D341Med (cell line): ENCODE measurements around the gene AZIN2.
"Not testable (repeated sequence)": the region's sequence is repeated elsewhere in the genome, so short reads cannot be mapped to it uniquely, and the experiment has no call there.

Experiments used
- DNase-seq: peaks from one replicate; pipeline ENCODE4 v3.0.0; 2012; ENCODE audit warnings: low spot score

AZIN2 gene

DNA sequence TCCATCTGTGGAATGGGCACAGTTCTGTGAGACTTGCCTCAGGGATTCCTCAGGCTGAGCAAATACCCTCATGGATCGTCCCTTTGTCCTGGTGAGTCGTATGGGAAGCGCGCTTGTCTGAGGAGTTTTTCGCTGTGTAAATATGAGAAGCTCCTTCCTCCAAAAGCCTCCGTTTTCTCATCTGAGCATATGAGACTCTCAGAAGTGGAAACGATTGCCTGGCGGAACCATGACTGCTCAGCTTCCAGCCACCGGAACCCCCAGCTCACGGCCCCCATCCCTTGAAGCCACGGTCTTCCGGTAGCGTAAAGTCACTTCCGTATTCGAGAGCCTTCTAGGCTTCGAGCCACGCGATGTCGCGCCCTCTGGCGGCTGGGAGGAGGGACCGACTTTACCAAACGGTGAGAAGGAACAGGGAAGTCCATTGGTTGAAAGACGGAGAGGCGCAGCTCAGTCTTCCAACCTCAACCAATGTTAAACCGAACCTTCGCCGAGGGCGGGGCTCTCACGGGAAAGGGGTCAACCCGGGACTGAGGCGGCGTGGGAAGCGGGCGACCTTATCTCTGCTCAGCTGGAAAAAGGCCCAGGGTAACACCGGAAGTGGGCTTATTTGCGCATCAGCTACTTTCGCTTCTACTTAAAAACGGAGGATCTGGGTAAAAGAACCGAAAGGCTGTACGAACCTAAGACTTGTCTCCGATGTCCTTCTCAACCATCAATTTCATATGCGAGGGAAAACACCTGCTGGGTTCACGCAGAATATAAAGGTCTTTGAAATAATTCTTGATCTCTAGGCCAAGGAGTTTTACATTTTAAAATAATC is 46.3 kb downstream of the AZIN2 start:
- DNase-seq, result peak; percentile 93

- DNase-seq, result no peak
Measured at GRCh38 chr1:33128781-33129180, 47.8 kb downstream of the AZIN2 start.

- no peak for DNase-seq
Measured at GRCh38 chr1:33130297-33130696, 49.3 kb downstream of the AZIN2 start.

- no peak for DNase-seq
Measured at GRCh38 chr1:33131191-33131590, 50.2 kb downstream of the AZIN2 start.

GRCh38 chr1:33132549-33132948 is 51.6 kb downstream of the AZIN2 start:
- no peak for DNase-seq

GRCh38 chr1:33133478-33134105 is 52.6 kb downstream of the AZIN2 start:
- no peak for DNase-seq

DNA sequence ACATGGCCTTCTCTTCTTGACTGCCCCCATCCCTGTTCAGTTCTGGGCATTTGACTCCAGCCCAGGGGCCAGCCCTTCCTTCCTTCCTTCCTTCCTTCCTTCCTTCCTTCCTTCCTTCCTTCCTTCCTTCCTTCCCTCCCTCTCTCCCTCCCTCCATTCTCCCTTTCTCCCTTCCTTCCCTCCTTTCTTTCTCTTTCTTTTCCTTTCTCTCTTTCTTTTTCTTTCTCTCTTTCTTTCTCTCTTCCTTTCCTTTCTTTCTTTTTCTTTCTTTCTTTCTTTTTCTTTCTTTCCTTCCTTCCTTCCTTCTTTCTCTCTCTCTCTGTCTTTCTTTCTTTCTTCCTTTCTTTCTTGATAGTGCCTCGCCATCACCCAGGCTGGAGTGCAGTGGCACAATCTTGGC is 55.1 kb downstream of the AZIN2 start:
- DNase-seq, result not testable (repeated sequence)

DNA sequence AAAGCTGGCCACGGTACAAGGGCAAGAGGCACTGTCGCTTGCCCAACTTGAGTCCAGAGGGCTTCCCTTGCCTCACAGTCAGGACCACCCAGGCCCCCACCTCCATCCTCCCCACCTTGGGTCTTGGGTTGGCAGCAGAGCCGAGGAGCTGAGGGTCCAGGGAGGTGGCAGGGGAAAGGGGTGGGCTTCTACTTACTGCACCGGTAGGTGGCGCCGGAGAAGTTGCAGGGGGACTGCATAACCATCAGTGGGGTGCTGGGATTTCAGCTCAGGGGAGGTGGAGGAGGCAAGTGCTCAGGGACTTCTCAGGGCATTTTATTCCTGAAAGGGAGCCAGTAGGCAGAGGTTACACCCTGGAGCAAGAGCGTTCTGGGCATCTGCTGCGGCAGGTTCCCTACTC is 56.8 kb downstream of the AZIN2 start:
- peak; percentile 76 for DNase-seq

- peak; percentile 72 for DNase-seq
Measured at GRCh38 chr1:33140153-33141149, 59.5 kb downstream of the AZIN2 start.

- DNase-seq, result no peak
Measured at GRCh38 chr1:33141216-33141615, 60.3 kb downstream of the AZIN2 start.

DNA sequence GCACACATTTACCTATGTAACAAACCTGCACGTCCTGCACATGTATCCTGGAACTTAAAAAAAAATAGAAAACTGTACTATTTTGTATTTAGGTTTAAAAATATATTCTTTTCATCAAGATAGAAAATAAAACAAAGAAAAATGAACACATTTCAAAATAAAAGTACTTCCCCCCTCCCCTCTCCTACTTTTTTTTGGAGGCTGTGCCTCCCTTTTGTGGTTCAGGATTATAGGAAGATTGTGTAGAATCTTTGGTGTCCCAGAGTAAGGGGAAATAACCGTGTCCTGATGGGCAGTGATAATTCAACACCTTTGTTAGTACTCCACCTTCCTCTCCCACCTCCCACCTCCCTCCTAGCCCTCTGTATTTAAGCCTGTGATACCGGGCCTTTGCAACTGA is 60.8 kb downstream of the AZIN2 start:
- no peak for DNase-seq

GRCh38 chr1:33142483-33143064 is 61.6 kb downstream of the AZIN2 start:
- no peak for DNase-seq

DNA sequence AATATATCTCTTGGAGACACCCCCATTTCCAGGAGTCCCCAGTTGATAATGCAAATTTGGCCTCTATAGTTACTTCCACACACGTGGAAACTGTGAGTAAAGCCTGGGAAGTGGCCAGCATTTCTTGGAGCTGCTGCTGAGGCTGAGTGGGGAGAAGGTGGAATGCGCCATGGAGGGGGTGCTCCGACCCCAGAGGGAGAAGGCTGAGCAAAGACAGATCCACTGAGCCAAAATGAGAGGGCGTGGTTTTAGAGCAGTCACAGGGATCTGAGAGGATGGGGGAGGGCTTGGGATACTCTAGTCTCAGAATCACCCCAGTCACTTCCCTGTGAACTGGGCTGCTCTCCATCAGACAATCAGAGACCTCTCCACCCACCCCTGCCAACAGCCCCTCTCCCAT is 62.2 kb downstream of the AZIN2 start:
- no peak for DNase-seq

- no peak for DNase-seq
Measured at GRCh38 chr1:33143698-33144097, 62.7 kb downstream of the AZIN2 start.

- no peak for DNase-seq
Measured at GRCh38 chr1:33146003-33146402, 65.0 kb downstream of the AZIN2 start.

DNA sequence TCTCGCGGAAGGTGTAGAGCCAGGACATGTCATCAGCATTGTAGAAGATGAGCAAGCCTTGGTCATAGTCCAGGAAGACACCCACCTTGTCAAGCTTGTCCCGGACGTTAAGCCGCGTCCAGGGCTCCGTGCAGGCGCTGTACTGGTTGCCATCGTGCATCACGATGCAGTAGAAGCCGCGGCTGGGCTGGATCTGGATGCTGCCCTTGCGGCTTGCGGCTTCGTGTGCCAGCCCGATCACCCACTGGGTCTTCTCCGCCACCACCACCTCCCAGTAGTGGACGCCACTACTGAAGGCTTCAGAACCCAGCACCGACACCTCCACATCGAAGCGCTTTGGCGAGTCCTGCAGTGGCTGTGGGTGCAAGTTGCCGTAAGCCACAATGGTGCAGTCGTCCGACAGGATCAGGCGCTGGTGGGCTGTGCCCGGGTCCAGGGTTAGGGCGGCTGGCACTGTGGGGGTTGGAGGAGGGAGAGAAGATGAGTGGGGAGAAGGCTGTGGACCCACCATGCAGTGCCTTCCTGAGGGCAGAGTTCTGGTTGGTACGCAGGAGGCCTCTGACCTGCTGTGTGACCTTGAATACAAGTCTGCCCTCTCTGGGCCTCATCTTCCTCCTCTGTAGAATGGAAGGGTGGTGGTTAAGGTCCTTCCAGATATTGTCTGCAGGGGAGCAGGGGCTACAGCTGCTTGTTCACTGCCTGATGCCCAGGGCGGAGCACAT is 66.5 kb downstream of the AZIN2 start:
- no peak for DNase-seq

- DNase-seq, result no peak
Measured at GRCh38 chr1:33147997-33148314, 67.0 kb downstream of the AZIN2 start.

DNA sequence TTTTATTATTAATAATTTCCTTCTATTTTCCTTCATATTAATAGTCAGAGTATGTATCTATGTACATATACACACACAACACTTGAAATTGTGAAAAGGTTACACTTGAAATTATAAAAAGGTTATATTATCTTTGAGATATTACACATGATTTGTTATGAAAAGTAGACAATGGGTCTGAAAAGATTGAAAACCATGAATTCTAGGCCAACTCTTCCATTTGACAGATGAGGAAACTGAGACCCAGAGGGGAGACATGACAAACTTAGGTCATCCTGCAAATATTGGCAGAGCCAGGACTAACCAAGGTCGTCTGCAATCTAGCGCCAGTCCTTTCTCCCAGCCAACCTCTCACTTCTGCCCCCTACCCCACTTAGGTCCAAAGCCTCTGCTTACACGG is 67.7 kb downstream of the AZIN2 start:
- no peak for DNase-seq

DNA sequence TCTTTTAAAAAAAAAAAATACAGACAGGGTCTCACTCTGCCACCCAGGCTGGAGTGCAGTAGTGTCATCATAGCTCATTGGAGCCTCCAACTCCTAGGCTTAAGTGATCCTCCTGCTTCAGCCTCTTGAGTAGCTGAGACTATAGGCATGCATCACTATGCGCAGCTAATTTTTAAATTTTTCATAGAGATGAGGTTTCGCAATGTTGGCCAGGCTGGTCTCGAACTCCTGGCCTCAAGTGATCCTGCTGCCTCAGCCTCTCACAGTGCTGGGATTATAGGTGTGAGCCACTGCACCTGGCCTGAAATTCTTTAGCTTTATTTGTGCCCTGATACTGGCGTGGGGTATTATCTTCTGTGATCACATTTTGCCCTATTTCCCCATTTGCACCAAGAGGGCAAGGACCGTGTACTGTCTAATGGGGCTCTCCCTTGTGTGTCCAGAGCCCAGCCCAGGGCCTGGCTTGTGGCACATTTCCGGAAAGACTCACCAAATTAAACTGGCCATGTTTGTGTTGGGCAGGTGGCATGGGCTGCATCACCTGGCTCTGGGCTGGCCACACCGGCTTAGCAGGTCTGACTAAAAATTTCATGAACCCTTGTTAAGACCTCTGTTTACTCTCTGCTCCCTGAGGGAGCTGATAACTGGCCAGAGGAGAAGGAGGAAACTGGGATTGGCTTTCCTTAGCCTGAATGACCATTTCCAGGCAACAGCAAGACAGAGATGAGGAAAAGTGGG is 68.7 kb downstream of the AZIN2 start:
- DNase-seq, result no peak

DNA sequence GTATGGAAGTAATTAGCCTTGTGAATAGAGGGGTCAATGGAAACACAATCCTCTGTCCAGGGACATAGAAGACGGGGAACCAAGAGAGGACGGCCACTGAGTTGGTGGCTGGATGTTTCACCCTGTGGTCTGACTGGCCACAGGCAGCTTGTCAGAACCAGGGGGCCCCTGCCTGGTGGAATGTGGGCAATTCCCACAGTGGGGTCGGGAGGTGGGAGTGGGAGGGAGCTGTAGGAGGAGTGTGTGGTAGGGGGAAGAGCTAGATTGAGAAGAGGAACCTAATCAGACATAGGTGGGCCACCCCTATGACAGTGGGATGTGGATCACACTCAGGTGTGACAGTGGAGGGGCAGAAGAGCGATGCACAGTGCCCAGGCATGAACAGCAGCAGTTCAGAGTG is 69.6 kb downstream of the AZIN2 start:
- no peak for DNase-seq

DNA sequence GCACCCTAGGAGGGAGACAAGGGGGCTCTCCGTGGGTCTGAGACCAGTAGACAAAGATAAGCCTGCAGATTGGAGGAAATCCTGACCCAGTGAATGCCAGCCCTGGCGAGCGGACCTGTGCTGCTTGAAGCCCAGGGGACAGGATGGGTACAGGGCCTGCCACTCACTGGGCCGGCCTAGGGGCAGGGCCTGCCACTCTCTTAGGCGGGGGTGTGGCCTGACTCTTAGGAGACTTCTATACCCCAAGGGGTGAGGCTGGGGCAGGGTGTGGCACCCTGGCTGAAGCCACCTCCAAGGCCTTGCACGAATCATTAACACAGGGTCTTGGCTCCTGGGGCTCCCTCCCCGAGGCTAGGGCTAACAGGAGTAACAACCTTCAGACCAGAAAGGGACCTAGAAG is 70.2 kb downstream of the AZIN2 start:
- peak; percentile 62 for DNase-seq
